ENCODE results near the gene GRK6.

DNA sequence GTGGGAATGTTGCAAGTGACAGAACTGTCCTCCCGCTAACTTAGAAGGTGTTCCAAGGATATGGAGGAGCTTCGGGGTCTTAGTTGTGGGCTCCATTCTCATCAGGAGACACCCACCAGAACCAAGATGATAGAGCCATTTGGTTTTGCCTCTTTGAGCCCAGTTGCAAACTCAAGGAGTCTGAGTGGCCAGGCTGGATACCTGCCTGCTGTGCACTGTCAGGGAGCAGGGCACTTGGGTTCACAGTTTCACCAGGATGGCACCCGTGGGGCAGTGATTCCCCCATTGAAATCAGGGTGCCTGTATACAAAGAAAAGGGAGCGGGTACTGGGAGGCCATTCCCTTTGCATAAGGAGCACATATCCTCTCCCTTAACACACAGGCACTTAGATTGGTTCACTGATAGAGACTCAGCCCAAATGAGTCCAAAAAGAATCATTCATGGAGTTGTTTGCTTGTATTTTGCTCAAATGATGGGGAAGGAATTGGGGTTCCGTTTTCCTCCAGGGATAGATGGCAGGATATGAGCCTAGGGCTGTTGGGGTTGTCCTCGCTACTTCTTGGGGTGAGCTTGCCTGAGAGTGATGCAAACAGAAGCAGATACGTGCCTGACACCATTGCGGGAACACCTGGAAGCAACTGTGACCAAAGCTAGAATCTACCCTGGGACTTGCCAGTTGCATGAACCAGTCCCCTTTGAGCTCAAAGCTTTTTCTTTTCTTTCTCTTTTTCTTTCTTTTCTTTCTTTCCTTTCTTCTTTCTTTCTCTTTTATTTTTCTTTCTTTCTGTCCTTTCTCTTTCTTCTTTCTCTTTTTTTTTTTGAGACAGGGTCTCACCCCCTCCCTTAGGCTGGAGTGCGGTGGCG, 18.8 kb downstream of the GRK6 start:
- no peak for TF ChIP-seq CTCF (IDR thresholded peaks at IDR 0.05)
- no peak for TF ChIP-seq POLR2A (IDR thresholded peaks at IDR 0.05)

All from heart left ventricle (tissue), 13 donors.